GM18520 (cell line): Measurements from ENCODE around the gene PIK3R4.

Experiments used
- ATAC-seq: cut with Tn5 transposase; IDR thresholded peaks from one replicate; pipeline ENCODE4 v1.9.1; 2021; ENCODE audit not compliant: unreplicated experiment

Gene PIK3R4

DNA sequence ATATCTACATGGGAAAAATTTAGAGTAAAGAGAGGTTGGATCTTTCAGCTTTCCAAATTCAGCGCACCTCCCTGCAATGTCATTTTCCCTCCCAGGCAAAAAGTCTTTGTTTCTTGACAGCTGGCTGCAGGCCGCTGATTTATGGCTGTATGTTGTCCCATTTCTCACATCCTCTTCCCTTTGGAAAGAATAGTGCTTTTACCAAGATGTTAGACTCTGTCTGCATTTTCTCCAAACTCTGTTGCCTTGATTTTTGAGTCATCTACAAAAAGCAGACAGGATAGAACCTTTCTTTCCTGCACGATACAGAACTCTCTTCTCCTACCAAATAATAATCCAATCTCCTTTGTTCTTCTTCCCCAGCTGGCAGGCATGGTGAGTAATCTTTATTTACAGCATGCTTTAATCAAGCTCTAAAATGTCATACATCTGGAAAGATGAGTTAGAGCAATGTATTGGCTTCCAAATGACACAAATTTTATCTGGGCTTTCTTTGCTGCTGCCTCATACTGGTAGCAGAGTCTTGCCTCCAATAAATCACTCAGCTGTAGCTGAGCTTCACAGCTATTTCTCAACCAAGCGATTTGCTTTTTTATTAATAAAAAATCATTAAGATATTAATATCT, 101.9 kb downstream of the PIK3R4 start:
- ATAC-seq, result no peak

GRCh38 chr3:130640027-130640426, 106.6 kb downstream of the PIK3R4 start:
- ATAC-seq, result no peak

DNA sequence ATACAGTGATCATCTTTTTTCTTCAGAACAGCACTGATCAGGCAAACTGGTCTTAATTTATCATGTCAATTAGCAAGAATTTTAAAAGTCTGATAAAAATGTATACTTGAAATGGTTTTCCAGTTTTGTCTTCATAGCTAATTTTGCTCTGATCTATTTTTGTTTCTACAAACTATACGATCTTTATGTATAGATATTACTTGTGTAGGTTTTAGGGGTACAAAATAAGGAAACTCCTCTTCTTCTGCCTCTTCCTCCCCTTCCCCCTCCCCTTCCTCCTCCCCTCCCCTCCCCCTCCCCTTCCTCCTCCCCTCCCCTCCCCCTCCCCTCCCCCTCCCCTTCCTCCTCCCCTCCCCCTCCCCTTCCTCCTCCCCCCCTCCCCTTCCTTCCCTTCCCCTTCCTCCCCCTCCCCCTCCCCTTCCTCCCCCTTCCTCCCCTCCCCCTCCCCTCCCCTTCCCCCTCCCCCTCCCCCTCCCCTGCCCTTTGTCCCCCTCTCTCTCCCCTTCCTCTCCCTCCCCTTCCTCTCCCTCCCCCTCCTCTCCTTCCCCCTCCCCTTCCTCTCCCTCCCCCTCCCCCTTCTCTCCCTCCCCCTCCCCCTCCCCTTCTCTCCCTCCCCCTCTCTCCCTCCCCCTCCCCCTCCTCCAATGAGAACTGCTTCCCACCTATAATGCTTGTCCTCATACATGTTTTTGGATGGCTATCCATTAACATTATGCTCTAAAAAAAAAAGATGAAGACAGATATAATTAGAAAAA, 110.0 kb downstream of the PIK3R4 start:
- ATAC-seq, result no peak

DNA sequence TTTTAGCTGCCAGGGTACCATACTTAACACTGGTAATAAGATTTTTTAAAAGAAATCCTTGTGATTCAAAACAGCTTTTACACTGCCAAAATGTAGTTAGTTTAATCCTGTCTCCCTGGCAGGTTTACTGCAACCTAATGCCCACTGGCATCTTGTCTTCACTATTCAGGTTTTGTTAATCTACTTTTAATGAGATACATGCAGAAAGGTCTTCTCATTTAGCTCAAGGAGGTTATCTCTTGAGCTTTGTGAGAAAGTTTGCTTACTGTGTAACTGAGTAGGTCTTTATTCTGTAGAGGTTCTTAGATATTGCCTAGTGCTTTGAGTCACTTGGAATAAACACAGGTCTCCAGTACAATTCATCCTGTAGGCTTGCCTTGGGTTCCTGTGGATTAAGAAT, 110.7 kb downstream of the PIK3R4 start:
- no peak for ATAC-seq

- no peak for ATAC-seq
Observed at GRCh38 chr3:130635285-130635684, 111.3 kb downstream of the PIK3R4 start.
